OCI-M2 (cell line): ENCODE results near the gene TMEM170B.

ENCODE experiments used
- DNase-seq: peaks from one replicate; lab custom pipeline; 2025; ENCODE audit not compliant: unreplicated experiment; lab: John Stamatoyannopoulos, UW

The TMEM170B gene

DNA sequence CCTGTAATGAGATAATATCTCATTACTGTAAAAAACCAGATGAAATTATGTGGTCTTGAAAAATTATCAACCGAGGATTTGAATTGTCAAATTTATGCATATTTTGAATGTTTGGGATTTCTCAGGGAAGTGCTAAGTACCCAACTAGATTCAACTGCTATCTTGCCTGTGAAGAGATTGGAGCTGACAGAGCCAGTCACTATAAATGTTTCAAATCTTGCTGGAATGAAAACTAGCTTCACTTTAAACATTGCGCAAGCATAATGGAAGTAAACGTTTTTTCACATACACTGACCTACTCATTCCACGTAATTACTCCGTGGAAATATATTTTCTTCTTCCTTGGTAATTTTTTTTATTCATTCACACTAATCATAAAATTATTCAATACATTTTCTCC lies 46.7 kb downstream of the TMEM170B start:
- no peak for DNase-seq

DNA sequence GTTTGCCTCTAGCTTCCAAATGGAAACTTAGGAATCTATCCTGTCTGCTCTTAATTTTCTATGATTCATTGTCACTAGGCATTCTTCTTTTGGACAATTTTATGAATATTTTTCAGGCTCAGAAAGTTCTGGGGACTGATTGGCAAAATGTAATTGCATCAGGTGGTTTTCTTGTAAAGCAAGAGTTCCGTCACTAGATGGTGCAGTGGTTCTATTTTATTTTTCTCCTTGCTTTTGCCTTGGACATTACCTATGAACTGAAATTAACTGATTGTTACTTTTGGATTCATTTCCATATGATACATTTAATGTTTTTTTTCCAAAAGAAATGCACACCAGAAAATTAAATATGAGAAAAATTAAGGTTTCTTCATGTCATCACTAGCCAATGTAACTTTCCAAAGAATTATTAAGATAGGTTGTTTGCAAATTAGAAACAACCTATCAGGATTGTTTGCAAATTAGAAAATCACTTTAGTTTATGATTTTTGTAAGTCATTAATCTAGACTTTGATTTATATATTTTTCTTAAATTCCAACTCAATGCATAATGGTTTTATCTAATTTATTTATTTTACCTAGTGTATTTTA lies 48.0 kb downstream of the TMEM170B start:
- no peak for DNase-seq

DNA sequence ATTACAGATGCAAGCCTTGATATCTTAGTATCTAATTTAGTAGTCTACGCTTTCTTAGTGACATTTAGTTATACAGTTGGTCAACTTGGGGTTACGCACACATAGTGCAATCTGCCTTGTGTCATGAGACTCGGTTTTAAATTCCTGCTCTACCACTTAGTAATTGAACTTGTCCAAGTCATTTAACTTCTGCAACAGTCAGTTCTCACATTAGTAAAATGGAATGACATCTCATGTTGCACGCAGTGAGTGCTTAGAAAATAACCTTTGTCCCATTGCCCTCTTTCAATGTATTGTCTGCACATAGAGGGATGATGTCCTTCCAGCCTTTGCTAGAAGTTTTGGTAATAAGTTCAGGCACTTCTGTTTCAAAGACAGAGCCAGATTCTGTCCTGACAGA lies 48.6 kb downstream of the TMEM170B start:
- DNase-seq = no peak

DNA sequence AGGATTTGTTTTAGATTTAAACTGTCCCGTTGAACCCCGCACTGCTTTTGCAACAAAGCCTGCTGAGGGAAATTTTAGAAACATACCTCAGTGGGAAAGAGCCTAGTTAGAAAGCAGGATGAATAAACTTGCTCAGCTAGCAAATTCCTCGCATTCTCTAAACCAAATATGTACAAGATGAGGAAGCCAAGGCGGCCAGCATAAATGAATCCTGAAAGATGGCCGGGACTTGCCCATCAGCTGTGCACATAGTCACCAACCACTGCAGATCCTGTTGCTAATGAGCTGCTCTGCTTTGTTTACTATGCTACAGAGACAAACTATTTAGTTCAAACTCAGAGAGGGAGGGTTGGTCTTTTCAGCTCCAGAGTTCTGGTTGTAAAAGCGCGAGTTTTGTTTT lies 49.0 kb downstream of the TMEM170B start:
- DNase-seq = no peak

DNA sequence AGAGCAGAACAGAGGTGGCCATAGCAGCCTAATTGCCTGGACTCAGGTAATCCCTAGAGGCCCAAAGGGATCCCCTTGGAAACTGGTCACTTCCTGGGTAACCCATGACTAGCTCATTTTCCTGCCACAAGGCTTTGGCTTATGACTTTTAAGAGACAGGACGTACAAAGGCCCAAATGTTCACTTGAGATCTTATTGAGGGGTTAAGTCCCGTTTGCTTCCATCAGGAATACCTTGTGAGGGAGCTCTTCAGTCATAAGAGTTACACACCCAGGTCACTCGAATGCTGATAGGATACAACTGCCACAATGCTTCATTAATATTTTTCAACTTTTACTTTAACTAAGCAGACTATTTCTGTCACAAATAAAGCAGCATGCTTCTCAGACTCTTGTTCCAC lies 51.7 kb downstream of the TMEM170B start:
- DNase-seq = no peak

DNA sequence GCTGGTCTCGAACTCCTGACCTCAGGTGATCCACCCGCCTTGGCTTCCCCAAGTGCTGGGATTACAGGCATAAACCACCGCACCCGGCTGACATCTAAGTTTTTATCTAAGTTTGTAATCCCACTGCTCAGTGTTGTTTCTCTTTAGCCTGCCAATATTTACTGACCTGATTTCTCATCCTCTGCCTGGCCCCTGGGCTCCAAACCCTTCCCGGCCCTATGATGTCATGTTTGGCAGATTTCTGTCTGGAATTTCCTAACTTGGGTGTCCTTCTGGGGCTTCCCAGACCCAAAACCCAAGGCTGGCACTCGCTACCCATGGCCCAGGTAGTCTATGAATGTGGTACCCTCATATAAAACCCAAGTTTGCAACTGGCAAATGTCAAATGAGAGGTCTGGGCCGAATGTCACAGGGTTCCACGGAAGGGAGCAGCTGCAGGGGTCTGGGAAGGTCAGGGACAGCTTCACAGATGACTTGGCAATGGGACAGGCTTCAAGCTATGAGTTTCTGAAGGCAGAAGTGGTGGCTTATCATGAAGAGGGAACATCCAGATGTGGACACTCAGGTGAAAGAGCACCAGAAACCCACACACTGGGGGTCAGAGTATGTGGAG lies 54.9 kb downstream of the TMEM170B start:
- DNase-seq = no peak

GRCh38 chr6:11593096-11593495 lies 55.5 kb downstream of the TMEM170B start:
- DNase-seq = no peak

DNA sequence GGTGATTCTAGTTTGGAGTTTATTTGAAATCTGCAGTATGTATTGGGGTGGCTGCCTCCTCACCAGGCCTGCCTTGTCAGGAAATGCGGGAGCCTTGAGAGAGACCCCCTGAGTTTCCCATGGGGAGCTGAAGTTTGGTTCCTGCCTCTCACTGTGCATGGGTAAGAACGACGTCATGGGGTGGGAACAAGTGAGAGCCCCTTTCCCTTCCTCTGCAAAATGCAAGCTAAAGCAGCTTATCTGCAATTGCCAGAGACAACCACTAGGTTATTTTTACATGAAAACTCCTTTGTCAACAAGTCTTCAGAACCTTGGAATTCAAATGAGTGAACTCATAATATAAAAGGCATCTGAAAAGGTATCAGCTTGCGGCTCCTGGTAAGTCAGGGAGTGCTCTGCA lies 58.4 kb downstream of the TMEM170B start:
- no peak for DNase-seq

DNA sequence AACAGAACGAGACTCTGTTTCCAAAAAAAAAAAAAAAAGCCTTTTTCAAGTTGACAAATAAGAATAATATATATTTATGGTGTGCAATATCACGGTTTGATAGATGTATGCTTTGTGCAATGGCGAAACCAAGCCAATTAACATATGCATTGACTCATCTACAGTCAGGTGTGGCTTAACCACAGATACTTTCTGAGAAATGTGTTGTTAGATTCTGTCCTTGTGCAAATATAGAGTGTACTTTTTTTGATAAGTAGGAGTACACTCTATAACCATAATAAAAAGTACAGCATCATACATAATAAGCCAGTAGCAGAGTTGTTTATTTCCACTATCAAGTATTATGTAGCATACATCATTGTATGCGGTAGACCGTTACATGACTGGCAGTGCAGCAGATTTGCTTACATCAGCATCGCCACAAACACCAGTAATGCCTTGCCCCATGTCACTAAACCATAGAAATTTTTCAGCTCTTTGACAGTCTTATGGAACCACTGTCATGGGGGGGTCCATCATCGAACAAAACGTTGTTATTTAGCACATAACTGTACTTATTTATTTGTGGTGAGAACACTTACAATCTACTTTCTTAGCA lies 59.2 kb downstream of the TMEM170B start:
- DNase-seq = no peak

- no peak for DNase-seq
Measured at GRCh38 chr6:11598687-11599086, 61.1 kb downstream of the TMEM170B start.

GRCh38 chr6:11600251-11600650 lies 62.7 kb downstream of the TMEM170B start:
- no peak for DNase-seq

GRCh38 chr6:11601776-11602605 lies 64.4 kb downstream of the TMEM170B start:
- DNase-seq = no peak

GRCh38 chr6:11604215-11604614 lies 66.7 kb downstream of the TMEM170B start:
- no peak for DNase-seq

- no peak for DNase-seq
Measured at GRCh38 chr6:11604836-11605506, 67.4 kb downstream of the TMEM170B start.

GRCh38 chr6:11605507-11605905 lies 68.0 kb downstream of the TMEM170B start:
- no peak for DNase-seq

DNA sequence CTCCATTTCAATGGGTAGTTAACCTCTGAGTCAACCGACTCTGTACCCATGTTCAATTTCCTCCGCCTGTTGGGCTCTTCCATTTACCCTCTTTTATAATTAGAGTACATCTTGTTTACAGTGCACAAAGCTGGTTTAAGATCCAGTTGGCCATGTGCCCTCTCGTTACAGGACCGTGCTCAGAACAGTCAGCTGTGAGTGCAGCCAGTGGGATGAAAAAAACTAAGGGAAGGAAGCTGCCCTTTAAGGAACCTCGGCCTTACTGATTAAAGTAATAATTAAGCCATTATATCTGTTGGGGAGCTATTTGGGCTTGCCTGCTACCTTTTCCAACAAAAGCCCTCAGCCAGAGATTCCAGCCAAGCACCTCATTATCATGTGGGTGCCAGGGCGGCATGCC lies 68.8 kb downstream of the TMEM170B start:
- DNase-seq = no peak

- no peak for DNase-seq
Measured at GRCh38 chr6:11607383-11607782, 69.8 kb downstream of the TMEM170B start.

DNA sequence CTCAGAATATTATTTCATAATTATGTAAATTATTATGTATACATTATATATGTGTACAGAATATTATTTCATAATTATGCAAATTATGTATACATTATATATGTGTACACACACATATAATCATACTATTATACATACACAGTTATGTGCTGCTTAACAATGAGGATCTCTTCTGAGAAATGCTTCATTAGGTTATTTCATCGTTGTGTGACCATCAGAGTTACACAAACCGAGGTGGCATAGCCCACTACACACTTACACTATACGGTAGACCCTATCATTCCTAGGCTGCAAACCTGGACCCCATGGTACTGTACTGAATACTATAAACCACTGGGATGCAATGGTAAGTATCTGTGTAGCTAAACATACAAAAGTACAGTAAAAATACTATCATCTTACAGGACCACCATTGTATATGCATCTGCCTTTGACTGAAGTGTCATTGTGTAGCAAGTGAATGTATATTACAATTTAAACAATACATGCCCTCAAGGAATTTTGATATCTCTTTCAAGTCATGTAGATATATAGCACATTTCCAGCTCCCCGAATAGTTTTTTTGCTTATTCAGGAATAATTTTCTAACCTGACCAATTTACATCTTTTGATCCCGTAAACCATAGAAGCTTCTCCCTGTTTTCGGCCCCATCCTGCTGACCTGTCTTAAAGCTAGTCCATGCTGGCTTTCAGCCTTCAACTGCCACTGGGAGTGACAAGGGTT lies 71.2 kb downstream of the TMEM170B start:
- no peak for DNase-seq

- DNase-seq = no peak
Measured at GRCh38 chr6:11609324-11610071, 71.9 kb downstream of the TMEM170B start.

GRCh38 chr6:11613336-11613735 lies 75.8 kb downstream of the TMEM170B start:
- DNase-seq = no peak
